ENCODE data around the gene CCDC171.

Gene CCDC171

DNA sequence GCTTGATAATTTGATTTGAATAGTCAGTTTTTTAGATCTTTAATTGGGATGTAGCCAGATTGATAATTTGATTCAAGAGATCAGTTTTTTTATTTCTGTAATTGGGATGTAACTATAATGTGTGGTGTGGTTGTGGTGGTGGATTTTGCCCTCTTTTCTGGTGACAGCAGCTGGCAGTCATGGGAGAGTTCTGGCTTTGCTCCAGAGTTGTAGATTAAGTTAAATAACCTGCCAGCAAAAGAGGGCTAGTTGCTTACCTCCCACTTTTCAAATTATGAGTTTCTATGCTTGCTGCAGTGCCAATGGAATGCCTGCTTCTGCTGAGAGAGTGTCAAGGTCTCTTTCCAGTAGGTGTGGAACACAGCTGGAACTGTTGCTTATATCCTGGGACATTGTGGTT lies 315.1 kb downstream of the CCDC171 start:
- no peak for DNase-seq

DNA sequence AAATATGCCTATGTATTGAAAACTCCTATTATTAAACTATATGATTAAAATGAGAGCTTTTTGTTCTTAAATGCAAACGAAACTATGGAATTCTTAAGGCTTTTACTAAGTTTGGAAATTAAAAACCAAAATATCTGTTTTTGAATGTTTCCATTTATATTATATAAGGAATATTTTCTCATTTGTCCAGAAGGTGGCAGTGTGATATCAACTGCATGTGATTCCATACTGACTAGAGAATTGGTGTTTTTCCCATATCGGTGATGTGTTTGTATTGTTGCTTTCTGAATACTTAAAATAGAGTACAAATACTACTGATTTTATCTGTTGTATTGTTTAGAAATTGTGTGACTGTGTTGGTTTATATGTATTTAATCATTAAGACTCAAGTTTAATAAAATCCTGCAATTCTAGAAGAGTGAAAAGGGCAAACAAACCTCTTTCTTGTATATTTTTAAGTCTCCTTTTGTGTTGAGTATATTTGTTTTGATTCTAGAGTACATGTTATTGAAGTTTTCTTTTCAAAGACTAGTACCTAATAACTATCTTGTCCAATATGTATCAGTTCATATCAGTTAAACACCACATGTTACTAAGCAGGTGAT lies 320.8 kb downstream of the CCDC171 start:
- DNase-seq = peak in 1 of 56 donors; percentile 11

DNA sequence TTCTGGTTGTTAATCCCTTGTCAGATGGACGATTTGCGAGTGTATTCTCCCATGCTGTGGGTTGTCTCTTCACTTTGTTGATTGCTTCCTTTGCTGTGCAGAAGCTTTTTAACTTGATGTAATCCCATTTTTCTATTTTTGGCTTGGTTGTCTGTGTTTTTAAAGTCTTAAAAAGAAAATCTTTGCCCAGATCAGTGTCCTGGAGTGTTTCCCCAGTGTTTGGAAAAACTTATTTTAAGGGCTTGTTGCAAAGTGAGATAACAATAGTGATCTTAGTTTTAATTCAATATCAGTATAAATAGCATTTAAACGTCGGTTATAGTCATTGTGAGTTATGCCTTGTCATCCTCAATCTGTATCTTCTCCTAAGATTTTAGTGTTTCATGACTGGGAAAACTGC lies 329.5 kb downstream of the CCDC171 start:
- DNase-seq = no peak

DNA sequence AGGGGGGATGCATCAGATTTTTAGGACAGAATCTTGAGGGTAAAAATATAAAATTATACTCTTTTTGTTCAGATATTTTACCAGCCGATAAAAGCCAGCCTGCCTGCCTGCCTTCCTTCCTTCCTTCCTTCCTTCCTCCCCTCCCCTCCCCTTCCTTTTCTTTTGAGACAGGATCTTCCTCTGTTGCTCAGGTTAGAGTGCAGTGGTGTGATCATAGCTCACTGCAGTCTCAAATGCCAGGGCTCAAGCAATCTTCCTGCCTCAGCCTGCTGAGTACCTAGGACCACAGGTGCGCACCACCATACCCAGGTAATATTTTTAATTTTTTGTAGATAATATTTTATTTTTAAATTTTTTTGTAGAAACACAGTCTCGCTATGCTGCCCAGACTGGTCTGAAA lies 330.0 kb downstream of the CCDC171 start:
- DNase-seq = no peak

DNA sequence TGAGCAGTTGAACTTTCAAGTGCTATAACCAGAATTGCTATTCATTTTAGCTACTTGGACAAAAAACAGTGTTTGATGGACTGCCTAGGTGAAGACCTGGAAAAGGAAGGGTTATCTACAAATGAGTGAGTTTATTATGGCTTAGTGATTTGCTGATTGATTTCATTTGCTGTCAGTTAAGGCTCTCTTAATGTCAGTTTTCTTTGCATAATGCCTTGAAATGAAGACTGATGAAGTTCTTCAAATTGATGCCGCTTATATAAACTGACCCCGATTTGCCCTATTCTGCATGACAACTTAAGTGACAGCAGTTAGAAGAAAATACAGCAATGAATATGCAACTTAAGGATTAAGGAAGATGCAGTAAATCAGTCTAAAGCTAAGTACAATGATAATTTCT lies 332.6 kb downstream of the CCDC171 start:
- DNase-seq = no peak

GRCh38 chr9:15889555-15889954 lies 336.7 kb downstream of the CCDC171 start:
- DNase-seq = no peak

- DNase-seq = no peak
Observed at GRCh38 chr9:15901572-15901971, 348.7 kb downstream of the CCDC171 start.

GRCh38 chr9:15909297-15909696 lies 356.5 kb downstream of the CCDC171 start:
- no peak for DNase-seq

- no peak for DNase-seq
Observed at GRCh38 chr9:15915711-15916110, 362.9 kb downstream of the CCDC171 start.

- DNase-seq = no peak
Observed at GRCh38 chr9:15927161-15927560, 374.3 kb downstream of the CCDC171 start.

DNA sequence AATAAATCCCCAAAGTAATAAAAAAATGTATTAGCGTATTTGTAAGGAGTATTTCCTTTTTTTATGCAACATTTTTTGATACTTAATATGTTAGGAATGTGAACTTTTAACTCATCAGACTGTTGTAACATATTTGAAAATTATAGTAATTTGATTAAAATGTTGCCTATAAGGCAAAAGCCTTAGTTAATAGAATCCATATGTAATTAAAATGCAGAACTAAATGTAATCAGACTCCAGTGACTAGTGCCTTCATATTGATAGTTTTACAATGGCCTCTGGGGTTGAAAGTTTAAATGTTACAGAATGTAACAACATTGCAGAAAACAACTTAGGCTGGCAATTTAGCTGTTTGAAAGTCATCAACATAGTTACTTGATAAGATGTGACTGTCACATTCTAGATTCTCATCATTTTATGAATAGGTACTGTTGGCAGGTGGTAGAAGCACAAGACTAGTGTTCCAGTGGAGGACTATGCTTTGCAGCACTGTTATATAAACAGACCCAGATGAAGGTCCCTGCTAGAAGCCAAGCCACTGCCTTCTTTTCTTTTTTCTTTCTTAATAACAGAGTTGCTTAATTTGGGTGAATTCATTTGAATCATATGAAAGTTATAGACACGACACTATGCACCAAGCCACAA lies 382.9 kb downstream of the CCDC171 start:
- no peak for DNase-seq

DNA sequence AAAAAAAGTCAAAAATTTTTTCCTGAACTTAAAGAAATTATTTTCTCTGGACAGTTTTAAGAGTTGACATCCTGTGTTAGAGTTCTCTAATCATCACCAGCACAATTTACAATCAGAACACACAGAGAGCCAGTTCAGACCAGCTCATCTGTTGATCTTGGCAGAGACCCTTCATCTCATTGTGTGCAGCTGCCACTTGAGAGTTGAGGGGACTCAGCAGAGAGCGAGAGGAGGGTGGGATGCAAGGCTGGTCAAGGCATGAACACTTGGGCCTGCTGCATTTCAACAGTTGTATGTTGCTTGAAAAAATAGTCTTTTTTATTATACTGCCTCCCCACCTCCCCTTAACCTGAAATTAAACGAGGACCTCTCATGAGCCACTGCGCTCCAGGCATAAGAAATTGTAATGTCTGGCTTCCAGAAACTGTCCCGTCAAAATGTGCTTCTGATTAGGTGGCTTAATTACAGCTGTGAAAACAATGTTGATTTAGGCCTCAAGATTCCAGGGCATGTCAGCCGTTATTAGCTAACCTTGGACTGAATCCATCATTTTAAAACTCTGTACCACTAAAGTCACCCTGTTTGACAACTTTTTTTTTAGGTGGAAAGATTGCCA lies 383.6 kb downstream of the CCDC171 start:
- no peak for DNase-seq

DNA sequence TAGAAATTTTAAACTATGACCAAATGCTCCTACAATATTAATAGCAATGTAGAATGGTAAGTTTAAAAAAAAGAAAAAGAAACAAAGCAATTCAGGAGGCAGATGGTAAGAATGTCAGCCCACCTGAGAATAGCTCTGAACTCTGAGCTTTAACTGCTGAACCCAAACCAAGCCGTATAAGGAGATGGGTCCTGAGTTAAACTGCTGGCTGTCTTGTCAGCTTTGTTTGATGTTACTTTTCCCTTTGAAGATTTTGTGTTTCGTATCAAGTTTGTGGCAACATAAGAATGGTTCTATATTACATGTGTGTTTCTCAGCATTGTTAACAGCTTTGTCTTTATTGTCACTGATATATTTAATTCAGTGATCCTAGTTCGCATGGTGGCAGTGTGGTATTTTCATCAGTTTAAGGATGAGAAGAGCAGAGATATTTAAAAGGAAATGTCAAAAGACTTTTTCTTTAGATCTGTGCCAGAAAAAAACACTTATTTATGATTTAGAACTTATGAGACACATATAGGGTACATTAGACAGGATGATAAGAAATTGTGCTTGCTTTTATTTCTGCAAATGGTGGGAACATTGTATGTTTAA lies 390.1 kb downstream of the CCDC171 start:
- no peak for DNase-seq

DNA sequence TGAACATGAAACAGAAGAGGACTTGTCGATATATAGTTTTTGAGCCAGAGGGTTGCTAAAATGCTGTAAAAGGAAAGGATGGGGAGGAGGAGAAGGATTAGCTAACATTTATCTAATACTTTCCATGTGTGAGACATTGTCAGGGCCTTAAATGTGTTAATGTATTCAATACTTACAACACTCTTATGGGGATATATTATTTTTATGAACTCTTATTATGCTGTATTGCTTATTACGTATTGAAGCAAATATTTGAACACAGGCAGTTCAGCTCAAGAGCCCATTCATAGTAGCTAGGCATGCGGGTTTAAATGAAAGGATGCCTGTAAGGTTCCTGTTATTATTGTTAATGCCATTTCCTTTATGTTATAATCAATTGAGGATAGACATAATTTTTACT lies 391.5 kb downstream of the CCDC171 start:
- DNase-seq = no peak

DNA sequence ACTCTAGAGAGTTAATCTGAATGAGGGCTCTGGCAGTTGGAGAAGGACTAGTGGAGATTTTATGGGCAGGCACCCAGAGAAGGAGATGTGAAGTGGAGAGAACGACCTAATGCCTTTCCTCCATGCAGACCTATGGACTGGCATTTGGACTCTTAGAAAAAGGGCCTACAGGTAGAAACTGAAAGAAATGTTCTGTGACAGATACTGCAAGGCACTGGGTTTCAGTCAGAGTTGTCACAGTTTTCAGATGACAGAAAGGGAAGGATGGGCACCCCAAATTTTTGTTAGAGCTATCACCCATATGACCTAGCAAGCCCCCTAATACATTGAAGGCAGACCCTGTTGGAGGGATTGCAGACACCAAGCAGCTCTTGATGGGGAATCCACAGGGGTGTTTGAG lies 406.8 kb downstream of the CCDC171 start:
- DNase-seq = no peak

GRCh38 chr9:15961217-15961616 lies 408.4 kb downstream of the CCDC171 start:
- no peak for DNase-seq

DNA sequence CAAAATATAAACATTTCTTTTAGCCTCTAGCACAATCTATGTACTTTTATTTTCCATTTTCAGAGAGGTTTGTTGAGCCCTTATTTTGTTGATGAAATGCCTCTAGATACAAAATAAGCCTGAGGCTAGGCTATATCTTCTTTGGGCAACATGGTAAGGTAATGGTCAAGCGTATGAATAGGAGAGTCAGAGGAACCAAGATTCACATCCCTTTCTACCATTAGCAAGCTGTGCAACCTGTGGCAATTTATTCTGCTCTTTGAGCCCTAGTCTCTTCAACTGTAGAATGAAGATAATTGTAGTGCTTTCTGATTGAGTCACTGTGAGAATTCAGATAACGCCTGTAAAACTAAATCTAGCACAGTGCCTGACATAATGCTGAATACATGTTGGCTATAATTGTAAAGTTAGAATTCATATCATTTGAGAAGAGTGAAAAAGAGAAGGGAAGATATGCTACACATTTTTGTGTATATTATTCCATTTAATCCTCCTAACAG lies 412.5 kb downstream of the CCDC171 start:
- DNase-seq = no peak

DNA sequence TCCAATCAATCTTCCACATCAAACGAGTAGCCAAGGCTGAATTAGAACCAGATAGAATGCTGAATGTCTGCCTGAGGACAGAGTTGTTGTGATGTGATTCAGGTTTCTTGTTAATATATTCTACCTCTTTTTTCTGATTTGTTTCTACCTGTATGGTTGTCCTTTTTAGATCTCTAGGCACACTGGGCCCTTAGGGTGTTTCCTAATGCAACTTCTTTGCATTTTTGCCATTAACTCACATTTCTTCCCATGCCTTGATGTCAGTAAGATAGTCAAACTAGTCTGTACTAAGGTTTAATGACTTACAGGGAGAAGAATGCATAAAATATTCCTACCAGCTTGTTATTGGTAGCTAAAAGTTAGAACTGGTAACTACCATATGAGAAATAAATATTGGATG lies 413.6 kb downstream of the CCDC171 start:
- DNase-seq = no peak

DNA sequence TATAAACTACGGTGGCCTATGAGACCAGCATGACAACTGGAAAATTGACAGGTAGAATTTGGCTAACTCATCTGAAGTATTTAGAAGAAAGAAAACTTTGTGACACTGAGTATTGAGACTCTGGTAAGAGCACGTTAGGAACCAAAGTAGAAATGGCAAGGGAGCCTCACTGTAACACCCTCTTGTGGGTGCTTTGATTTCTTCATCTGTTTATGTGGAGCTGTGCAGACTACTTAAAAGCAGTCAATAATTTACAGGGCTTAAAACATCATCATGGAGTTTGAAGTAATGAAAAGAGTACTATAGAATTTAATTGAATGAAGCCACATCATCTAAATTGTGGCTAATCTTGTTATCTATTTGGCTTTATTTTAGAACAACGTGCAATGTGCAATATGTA lies 414.2 kb downstream of the CCDC171 start:
- no peak for DNase-seq

- no peak for DNase-seq
Observed at GRCh38 chr9:15972760-15973159, 419.9 kb downstream of the CCDC171 start.

- no peak for DNase-seq
Observed at GRCh38 chr9:15975101-15975778, 422.4 kb downstream of the CCDC171 start.

GRCh38 chr9:15977438-15977837 lies 424.6 kb downstream of the CCDC171 start:
- no peak for DNase-seq
